Measurements from ENCODE around the gene ZBTB9. TPM values are rescaled to one million over a fixed set of nuclear protein-coding genes. Genes with fewer than 3 reads are reported as not detected.

ZBTB9 gene
- polyA plus RNA-seq, 1 of the 3 experiments (the other 2 are of a cell fraction) = 5.7 TPM

GRCh38 chr6:33504486-33504885 lies 50.1 kb downstream of the ZBTB9 start:
- no peaks in the 10 kb centered on the region for H3K9me3 ChIP-seq
- no peak overlapping the region for H2AFZ ChIP-seq (ENCODE audit: low read depth)
- no peaks in the 10 kb centered on the region; the same call in 1 of the 2 replicates for H3K27me3 ChIP-seq (ENCODE audit: insufficient read depth)
- POLR2A ChIA-PET = no interaction called here
- no peaks in the 10 kb centered on the region for H3K36me3 ChIP-seq (replicated peaks in 1 of 2; ENCODE audit: control insufficient read depth in 1 of 2, insufficient read depth in 2 of 2, low read length in 1 of 2)
- H3F3A ChIP-seq (replicated peaks; ENCODE audit: insufficient read depth) = no peaks in the 10 kb centered on the region
- no peaks in the 10 kb centered on the region; a peak in 1 of 4 replicates for H3K4me1 ChIP-seq (ENCODE audit: control insufficient read depth in 1 of 2, insufficient read depth in 2 of 2, low read depth in 1 of 2, low read length in 1 of 2)
- CTCF ChIA-PET = interaction anchor here (1.2 kb wide), 1 partner anchor 9 kb away, joined by 3 read pairs; no protein-coding TSS in a partner anchor
- H3K27ac ChIP-seq (ENCODE audit: low read depth in 2 of 2, low read length in 1 of 2) = no peak overlapping the region
- H3K9ac ChIP-seq = no peak overlapping the region
- no peak for TF ChIP-seq ZBTB33 (IDR thresholded peaks at IDR 0.05; ENCODE audit: borderline replicate concordance, low read depth)
- TF ChIP-seq RFX5 (IDR thresholded peaks at IDR 0.05; ENCODE audit: low read length) = no peak
- no peak for TF ChIP-seq FOXM1 (IDR thresholded peaks at IDR 0.05; ENCODE audit: low read depth)
- TF ChIP-seq MAX (IDR thresholded peaks at IDR 0.05; ENCODE audit: low read depth) = no peak
- no peak for TF ChIP-seq TCF12 (IDR thresholded peaks at IDR 0.05)
- TF ChIP-seq IRF3 (IDR thresholded peaks at IDR 0.05; ENCODE audit: low read depth, low read length) = no peak
- no peaks in the 10 kb centered on the region for H3K9me2 ChIP-seq
- no peak overlapping the region for H3K4me2 ChIP-seq
- no peaks in the 10 kb centered on the region for H3K79me2 ChIP-seq (ENCODE audit: insufficient read depth)
- no peak for DNase-seq
- H3K4me3 ChIP-seq (ENCODE audit: low read depth in 2 of 2, low read length in 1 of 2) = no peak overlapping the region
- H4K20me1 ChIP-seq (ENCODE audit: insufficient read depth) = no peaks in the 10 kb centered on the region

GRCh38 chr6:33505548-33506370 lies 51.4 kb downstream of the ZBTB9 start:
- ChIA-PET CTCF (interaction anchor here (0.7 to 1.1 kb wide), 2 partner anchors 14 to 32 kb away, joined by 3 read pairs; no protein-coding TSS in a partner anchor), POLR2A (no interaction called here)
- 39% methylated on average over 7 of the region's 7 CpGs for WGBS (ENCODE audit: low lambda C conversion rate)

More at GRCh38 chr6:33505548-33506370, 51.4 kb downstream of the ZBTB9 start:
- H3K36me3 ChIP-seq (replicated peaks in 1 of 2; ENCODE audit: control insufficient read depth in 1 of 2, insufficient read depth in 2 of 2, low read length in 1 of 2) = no peaks in the 10 kb centered on the region
- H3K4me1 ChIP-seq (ENCODE audit: control insufficient read depth in 1 of 2, insufficient read depth in 2 of 2, low read depth in 1 of 2, low read length in 1 of 2) = no peaks in the 10 kb centered on the region; a peak in 1 of 4 replicates
- DNase-seq = no peak
- no peaks in the 10 kb centered on the region for H3K9me3 ChIP-seq
- no peak overlapping the region for H3K27ac ChIP-seq (ENCODE audit: low read depth in 2 of 2, low read length in 1 of 2)
- no peaks in the 10 kb centered on the region for H4K20me1 ChIP-seq (ENCODE audit: insufficient read depth)
- H3K9ac ChIP-seq = no peak overlapping the region
- no peak for TF ChIP-seq TCF12 (IDR thresholded peaks at IDR 0.05)
- TF ChIP-seq SIN3A (IDR thresholded peaks at IDR 0.05; ENCODE audit: borderline replicate concordance, low read depth, low read length) = no peak
- TF ChIP-seq NRF1 (IDR thresholded peaks at IDR 0.05; ENCODE audit: low read depth, low read length) = no peak
- no peak for TF ChIP-seq FOXJ3 (CRISPR knock-in tag; IDR thresholded peaks at IDR 0.05)
- no peak for TF ChIP-seq MEF2A (IDR thresholded peaks at IDR 0.05; ENCODE audit: borderline replicate concordance, low read depth)
- TF ChIP-seq USF2 (IDR thresholded peaks at IDR 0.05; ENCODE audit: borderline replicate concordance, low read depth, low read length) = no peak
- TF ChIP-seq RXRA (IDR thresholded peaks at IDR 0.05; ENCODE audit: borderline replicate concordance, low read depth) = no peak
- TF ChIP-seq RCOR1 (IDR thresholded peaks at IDR 0.05; ENCODE audit: low read length) = no peak
- no peak for TF ChIP-seq GATA2 (CRISPR knock-in tag; IDR thresholded peaks at IDR 0.05)
- TF ChIP-seq RFX5 (IDR thresholded peaks at IDR 0.05; ENCODE audit: low read length) = no peak
- TF ChIP-seq TAF1 (IDR thresholded peaks at IDR 0.05; ENCODE audit: borderline replicate concordance, low read depth, low read length) = no peak
- no peak for TF ChIP-seq POLR2AphosphoS5 (IDR thresholded peaks at IDR 0.05; ENCODE audit: low read depth, low read length)
- no peak for TF ChIP-seq TEAD4 (IDR thresholded peaks at IDR 0.05; ENCODE audit: borderline replicate concordance, insufficient read depth)
- TF ChIP-seq REST (IDR thresholded peaks at IDR 0.05; ENCODE audit: low read depth, low read length) = no peak
- TF ChIP-seq RAD21 (IDR thresholded peaks at IDR 0.05; ENCODE audit: low read length) = no peak
- no peak overlapping the region for H3K4me3 ChIP-seq (ENCODE audit: low read depth in 2 of 2, low read length in 1 of 2)
- H3F3A ChIP-seq (replicated peaks; ENCODE audit: insufficient read depth) = no peaks in the 10 kb centered on the region
- H3K79me2 ChIP-seq (ENCODE audit: insufficient read depth) = no peaks in the 10 kb centered on the region
- H3K27me3 ChIP-seq (ENCODE audit: insufficient read depth) = no peaks in the 10 kb centered on the region; the same call in 1 of the 2 replicates
- H3K9me2 ChIP-seq = no peaks in the 10 kb centered on the region
- no peak overlapping the region for H2AFZ ChIP-seq (ENCODE audit: low read depth)
- H3K4me2 ChIP-seq = no peak overlapping the region
